ENCODE measurements around the gene SUGCT.
"Not testable (repeated sequence)": the region's sequence is repeated elsewhere in the genome, so short reads cannot be mapped to it uniquely, and the experiment has no call there.

Gene SUGCT

GRCh38 chr7:40643664-40644063 is 508.9 kb downstream of the SUGCT start:
- DNase-seq, result no peak

GRCh38 chr7:40644454-40645188 is 509.8 kb downstream of the SUGCT start:
- DNase-seq, result peak; percentile 87 to 91

GRCh38 chr7:40645197-40645596 is 510.4 kb downstream of the SUGCT start:
- peak in 1 of 2 experiments; percentile 47 for DNase-seq

- DNase-seq, result peak; percentile 9 to 30
Observed at GRCh38 chr7:40646717-40647116, 511.9 kb downstream of the SUGCT start.

- DNase-seq, result no peak
Observed at GRCh38 chr7:40647719-40648118, 512.9 kb downstream of the SUGCT start.

GRCh38 chr7:40649247-40649646 is 514.4 kb downstream of the SUGCT start:
- no peak for DNase-seq

GRCh38 chr7:40650903-40651302 is 516.1 kb downstream of the SUGCT start:
- not testable (repeated sequence) for DNase-seq

- DNase-seq, result no peak
Observed at GRCh38 chr7:40654171-40654570, 519.4 kb downstream of the SUGCT start.

- DNase-seq, result no peak
Observed at GRCh38 chr7:40655426-40655825, 520.6 kb downstream of the SUGCT start.

- DNase-seq, result no peak
Observed at GRCh38 chr7:40656349-40656748, 521.5 kb downstream of the SUGCT start.

- DNase-seq, result no peak
Observed at GRCh38 chr7:40658729-40659128, 523.9 kb downstream of the SUGCT start.

- DNase-seq, result no peak
Observed at GRCh38 chr7:40659231-40659630, 524.4 kb downstream of the SUGCT start.

- no peak for DNase-seq
Observed at GRCh38 chr7:40673285-40673684, 538.5 kb downstream of the SUGCT start.

GRCh38 chr7:40674316-40674715 is 539.5 kb downstream of the SUGCT start:
- no peak for DNase-seq

- no peak for DNase-seq
Observed at GRCh38 chr7:40675741-40676140, 540.9 kb downstream of the SUGCT start.

- DNase-seq, result no peak
Observed at GRCh38 chr7:40676221-40676620, 541.4 kb downstream of the SUGCT start.

- peak in 1 of 2 experiments; percentile 30 for DNase-seq
Observed at GRCh38 chr7:40680657-40681056, 545.9 kb downstream of the SUGCT start.

- DNase-seq, result no peak
Observed at GRCh38 chr7:40682696-40683095, 547.9 kb downstream of the SUGCT start.

- DNase-seq, result no peak
Observed at GRCh38 chr7:40694026-40694809, 559.4 kb downstream of the SUGCT start.

GRCh38 chr7:40694991-40695390 is 560.2 kb downstream of the SUGCT start:
- no peak for DNase-seq

- DNase-seq, result no peak
Observed at GRCh38 chr7:40697653-40698052, 562.8 kb downstream of the SUGCT start.

- DNase-seq, result no peak
Observed at GRCh38 chr7:40698214-40698920, 563.6 kb downstream of the SUGCT start.

GRCh38 chr7:40698921-40699260 is 564.1 kb downstream of the SUGCT start:
- no peak for DNase-seq
